Myocyte (in vitro differentiated cells): Measurements from ENCODE around the gene IL18R1. TPM values are rescaled to one million over a fixed set of nuclear protein-coding genes. Genes with fewer than 3 reads are reported as not detected.
A peak's percentile ranks its signal among the peaks of the same experiment; 100 is the strongest.

Source experiments
- DNase-seq: peaks from one replicate; pipeline ENCODE4 v3.0.0-alpha.2; 2012; ENCODE audit warnings: low read depth
- microRNA-seq: library from miRNA; unstranded; fragments of <30 nt; microRNA quantifications from one replicate; pipeline ENCODE4, GENCODE V29; 2016
- total RNA-seq: library from RNA; depleted of rRNA; stranded (reverse); fragments of >200 nt; gene quantifications from 2 replicates; pipeline ENCODE4 v1.2.3, GENCODE V29; 2014

IL18R1 gene
- total RNA-seq, 1 donor from 2014 or later: not detected

- DNase-seq: no peak
Observed at GRCh38 chr2:102432386-102432785, 76.8 kb downstream of the IL18R1 start.

- DNase-seq: peak; percentile 57
Observed at GRCh38 chr2:102433973-102434654, 78.5 kb downstream of the IL18R1 start.

GRCh38 chr2:102434655-102435381 lies 79.2 kb downstream of the IL18R1 start:
- no peak for DNase-seq

DNA sequence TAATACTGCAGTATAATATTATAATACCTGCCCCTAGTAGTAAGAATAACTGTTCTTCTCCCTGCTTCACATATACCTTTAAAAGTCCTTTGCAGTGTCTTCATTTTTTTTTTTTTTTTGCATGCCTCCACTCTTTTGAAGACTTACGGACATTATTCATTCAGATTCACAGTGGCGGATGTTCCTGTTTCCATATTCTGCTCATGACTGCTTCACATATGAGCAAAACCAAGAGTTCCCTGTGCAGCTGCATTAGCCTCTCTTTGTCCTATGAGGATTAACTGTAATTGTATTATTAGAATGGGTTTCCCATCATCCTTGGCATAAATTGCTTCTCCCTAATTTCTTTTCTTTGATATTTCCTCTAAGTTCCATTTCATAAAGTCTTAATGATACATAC lies 80.1 kb downstream of the IL18R1 start:
- no peak for DNase-seq

GRCh38 chr2:102436323-102436722 lies 80.7 kb downstream of the IL18R1 start:
- DNase-seq: peak; percentile 67

DNA sequence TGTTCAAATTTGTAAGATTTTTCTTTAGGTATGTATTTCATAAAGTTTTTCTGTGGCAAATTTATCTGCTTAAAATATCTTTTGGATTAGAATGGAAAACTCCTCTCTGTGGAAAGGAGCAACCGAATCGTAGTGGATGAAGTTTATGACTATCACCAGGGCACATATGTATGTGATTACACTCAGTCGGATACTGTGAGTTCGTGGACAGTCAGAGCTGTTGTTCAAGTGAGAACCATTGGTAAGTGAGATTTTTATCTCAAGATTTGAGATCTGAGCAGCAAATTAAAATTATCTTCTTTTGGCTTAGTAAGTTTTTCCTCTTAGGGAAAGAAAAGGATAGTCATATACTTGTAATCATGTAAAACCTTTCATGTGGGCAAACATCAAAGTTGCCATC lies 81.5 kb downstream of the IL18R1 start:
- DNase-seq: no peak

- DNase-seq: no peak
Observed at GRCh38 chr2:102438111-102438510, 82.5 kb downstream of the IL18R1 start.

DNA sequence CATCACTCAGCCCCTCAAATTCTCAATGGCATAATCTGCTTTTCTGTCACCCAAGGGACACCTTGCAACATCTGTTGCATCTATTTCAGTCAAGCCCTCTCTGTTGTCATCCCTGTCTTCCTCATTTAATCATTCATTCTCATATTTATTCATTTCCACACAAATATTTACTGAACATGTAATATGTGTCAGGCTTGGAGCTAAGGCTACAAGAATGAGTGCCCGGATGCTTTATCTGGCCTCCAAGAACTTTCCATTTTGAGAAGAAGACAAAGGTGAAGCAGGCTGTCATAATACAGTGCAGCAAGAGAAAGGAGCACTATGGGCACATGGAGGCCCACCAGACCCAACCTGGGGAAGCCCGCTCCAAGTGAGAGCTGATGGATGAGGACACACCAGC lies 83.0 kb downstream of the IL18R1 start:
- no peak for DNase-seq

GRCh38 chr2:102439065-102439695 lies 83.6 kb downstream of the IL18R1 start:
- peak; percentile 65 for DNase-seq

GRCh38 chr2:102442967-102443828 lies 87.6 kb downstream of the IL18R1 start:
- peak; percentile 13 for DNase-seq

- no peak for DNase-seq
Observed at GRCh38 chr2:102444233-102444632, 88.6 kb downstream of the IL18R1 start.

DNA sequence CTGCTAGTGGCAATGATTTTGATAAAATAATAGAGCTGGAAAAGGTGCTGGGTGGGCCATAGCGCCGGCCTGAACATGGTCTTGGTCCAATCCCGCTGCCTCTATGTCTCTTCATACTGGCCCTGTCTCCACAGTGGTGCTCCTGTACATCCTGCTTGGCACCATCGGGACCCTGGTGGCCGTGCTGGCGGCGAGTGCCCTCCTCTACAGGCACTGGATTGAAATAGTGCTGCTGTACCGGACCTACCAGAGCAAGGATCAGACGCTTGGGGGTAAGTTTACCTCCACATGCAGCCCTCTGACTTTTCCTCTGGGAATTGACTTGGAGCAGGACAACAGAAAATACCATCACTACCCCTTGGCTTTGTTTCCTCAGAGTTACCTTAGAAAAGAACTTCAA lies 91.3 kb downstream of the IL18R1 start:
- no peak for DNase-seq

Small RNA genes lying within 50 kb of the gene (microRNA-seq; reads per million reads assigned to microRNA genes)
- gene MIR4772: not detected

Other genes starting within 250 kb of the IL18R1 start
- gene IL1R1, start 213.1 kb upstream of the IL18R1 start, total RNA-seq: 12.9 and 13.9 TPM in 2 replicates
- gene IL1RL2, start 168.8 kb upstream of the IL18R1 start, total RNA-seq: 0.11 TPM in 1 of 2 replicates, not detected in the other
- not detected in 2 replicates for gene IL1RL1, start 44.2 kb upstream of the IL18R1 start, total RNA-seq
- gene IL18RAP, start 67.4 kb downstream of the IL18R1 start, total RNA-seq: not detected in 2 replicates
- 0.24 and 0.42 TPM in 2 replicates for gene SLC9A4, start 117.4 kb downstream of the IL18R1 start, total RNA-seq